GM12878 (cell line): ENCODE measurements around the gene RIC3. TPM values are rescaled to one million over a fixed set of nuclear protein-coding genes. Genes with fewer than 3 reads are reported as not detected.

Source experiments
- ATAC-seq: fragments of 200-7000 bp; cut with Tn5 transposase; 3 replicates; pipeline ENCODE4 v1.9.1; 2020; ENCODE audit warnings: mild to moderate bottlenecking, moderate library complexity
- BruUV-seq: library from RNA; stranded (reverse); fragments of 400-500 nt; replicated peaks from 2 replicates; lab custom pipeline; 2021; lab: Mats Ljungman, UMichigan
- CTCF ChIA-PET: fragments of 300-600 bp; sonication (Branson Sonifier 250); formaldehyde crosslinking; extraction: SDS; loops from one replicate; lab custom pipeline; 2021; ENCODE audit warnings: inconsistent platforms; lab: Yijun Ruan, JAX
- POLR2A ChIA-PET: fragments of 350-600 bp; formaldehyde crosslinking; extraction: SDS; loops from one replicate; lab custom pipeline; 2021; ENCODE audit warnings: inconsistent platforms; lab: Charles Lee
- RAD21 ChIA-PET: fragments of 300-600 bp; sonication (Branson Sonifier 250); formaldehyde crosslinking; loops from one replicate; lab custom pipeline; 2023; ENCODE audit warnings: antibody characterized with exemption; ENCODE audit not compliant: unreplicated experiment; lab: Charles Lee
- SMC1A ChIA-PET: fragments of 300-600 bp; sonication (Branson Sonifier 250); formaldehyde crosslinking; loops from one replicate; lab custom pipeline; 2023; ENCODE audit not compliant: unreplicated experiment, uncharacterized antibody; lab: Charles Lee
- DNase-seq: peaks from one replicate; pipeline ENCODE4 v3.0.0-alpha.2; 2011; ENCODE audit warnings: low read depth, low spot score
- FAIRE-seq: peaks from 3 replicates; lab custom pipeline; 2011; peaks lifted over from hg19 to GRCh38; lab: Jason Lieb, UNC
- H2AFZ ChIP-seq: 2 replicates; pipeline ENCODE4 v1.6.0; 2011; ENCODE audit warnings: low read depth, low read length, control low read depth; ENCODE audit not compliant: control insufficient read depth
- H3K27ac ChIP-seq: 2 replicates; pipeline ENCODE4 v1.5.1; 2011; ENCODE audit warnings: control low read depth; ENCODE audit not compliant: control insufficient read depth, insufficient read depth
- H3K27me3 ChIP-seq, 2 experiments: replicated peaks in 1 of 2; 2 replicates each; pipeline versions ENCODE4 v1.6.0 to v1.6.1; 2011; ENCODE audit warnings: low read length in 1 of 2; ENCODE audit not compliant: control insufficient read depth in 2 of 2, insufficient read depth in 2 of 2
- H3K36me3 ChIP-seq, 2 experiments: 2 replicates each; pipeline ENCODE4 v1.5.1; 2011; ENCODE audit warnings: low read length in 1 of 2; ENCODE audit not compliant: control insufficient read depth in 2 of 2, insufficient read depth in 2 of 2
- H3K4me1 ChIP-seq: 2 replicates; pipeline ENCODE4 v1.6.1; 2011; ENCODE audit warnings: mild to moderate bottlenecking, low read length, moderate library complexity, mixed read lengths; ENCODE audit not compliant: control insufficient read depth, insufficient read depth
- H3K4me2 ChIP-seq: 2 replicates; pipeline ENCODE4 v1.6.0; 2011; ENCODE audit warnings: control low read depth; ENCODE audit not compliant: control insufficient read depth, insufficient read depth
- H3K4me3 ChIP-seq: fragments of 200-600 bp; sonication (generic); 2 replicates; pipeline ENCODE4 v1.5.1; 2016
- H3K79me2 ChIP-seq: 2 replicates; pipeline ENCODE4 v1.6.0; 2011; ENCODE audit warnings: low read length; ENCODE audit not compliant: control insufficient read depth, insufficient read depth
- H3K9ac ChIP-seq: 2 replicates; pipeline ENCODE4 v1.8.0; 2011; ENCODE audit warnings: low read length, control low read depth, mixed read lengths; ENCODE audit not compliant: control insufficient read depth, insufficient read depth
- H3K9me3 ChIP-seq: replicated peaks from 3 replicates; pipeline ENCODE4 v1.5.1; 2011; ENCODE audit warnings: mild to moderate bottlenecking, low read length; ENCODE audit not compliant: control insufficient read depth, insufficient read depth
- H4K20me1 ChIP-seq: 2 replicates; pipeline ENCODE4 v1.6.0; 2011; ENCODE audit not compliant: control insufficient read depth, insufficient read depth
- BCLAF1 ChIP-seq: fragments of 450-650 bp; IDR thresholded peaks from 2 replicates; pipeline ENCODE4 v1.6.1; 2017; ENCODE audit warnings: antibody characterized with exemption, mild to moderate bottlenecking, moderate library complexity
- CBFB ChIP-seq: IDR thresholded peaks from 2 replicates; pipeline ENCODE4 v1.6.1; 2016; ENCODE audit warnings: antibody characterized with exemption, low read depth
- CREB1 ChIP-seq: IDR thresholded peaks from 2 replicates; pipeline ENCODE4 v1.6.1; 2012; ENCODE audit warnings: low read depth, mild to moderate bottlenecking, inconsistent platforms
- EED ChIP-seq: sonication (generic); IDR thresholded peaks from 2 replicates; pipeline ENCODE4 v1.6.1; 2016; ENCODE audit warnings: antibody characterized with exemption, low read depth
- HDAC6 ChIP-seq: fragments of 200-600 bp; sonication (generic); IDR thresholded peaks from one replicate; pipeline ENCODE4 v1.8.0; 2017; ENCODE audit warnings: antibody characterized with exemption; ENCODE audit not compliant: unreplicated experiment
- KAT2A ChIP-seq: conservative IDR thresholded peaks from 2 replicates; pipeline ENCODE4 v1.6.1; 2011; ENCODE audit warnings: low read depth, low read length; ENCODE audit not compliant: control insufficient read depth
- NR2C2 ChIP-seq: IDR thresholded peaks from 2 replicates; pipeline ENCODE4 v1.6.1; 2011; ENCODE audit warnings: borderline replicate concordance, low read depth; ENCODE audit not compliant: control insufficient read depth, insufficient read length
- PML ChIP-seq: IDR thresholded peaks from 2 replicates; pipeline ENCODE4 v1.6.1; 2012; ENCODE audit warnings: low read length, inconsistent platforms
- RAD51 ChIP-seq: fragments of 450-650 bp; IDR thresholded peaks from 2 replicates; pipeline ENCODE4 v1.6.1; 2016; ENCODE audit warnings: moderate library complexity, mild to moderate bottlenecking, inconsistent platforms
- SMARCA5 ChIP-seq: fragments of 450-650 bp; IDR thresholded peaks from 2 replicates; pipeline ENCODE4 v1.6.1; 2017; ENCODE audit warnings: mild to moderate bottlenecking
- TBL1XR1 ChIP-seq: IDR thresholded peaks from 2 replicates; pipeline ENCODE4 v1.6.1; 2012; ENCODE audit warnings: low read depth, low read length, improper control_type of control experiment
- WRNIP1 ChIP-seq: IDR thresholded peaks from 2 replicates; pipeline ENCODE4 v1.6.1; 2011; ENCODE audit warnings: low read depth, low read length, improper control_type of control experiment, borderline replicate concordance
- ZBED1 ChIP-seq: IDR thresholded peaks from 2 replicates; pipeline ENCODE4 v1.6.1; 2016; ENCODE audit warnings: borderline replicate concordance
- ZNF622 ChIP-seq: fragments of 450-650 bp; IDR thresholded peaks from 2 replicates; pipeline ENCODE4 v1.6.1; 2017; ENCODE audit warnings: mild to moderate bottlenecking, inconsistent platforms
- WGBS: methylation state at CpG from one replicate; pipeline ENCODE4 v1.1.6; 2016; ENCODE audit warnings: low lambda C conversion rate; ENCODE audit not compliant: insufficient replicate concordance, insufficient coverage; ENCODE audit errors: missing lambda C conversion rate; 5-methylcytosine and 5-hydroxymethylcytosine counted together
- in situ Hi-C: fragments of 300-500 bp; cut with MboI; formaldehyde crosslinking; loops from 9 replicates; pipeline ENCODE4 v1.14.3; 2018; ENCODE audit warnings: mixed read lengths
- intact Hi-C: fragments of 100-400 bp; cut with micrococcal nuclease; formaldehyde crosslinking; loops from one replicate; pipeline ENCODE4 v1.14.2; 2022; ENCODE audit not compliant: unreplicated experiment
- polyA plus RNA-seq, 11 experiments: library from polyadenylated mRNA; depleted of rRNA in 4 of 11; unstranded in 6 of 11; stranded (reverse) in 5 of 11; fragments of >200 nt; fragmentation: Nextera tagmentation in 4 of 11; fragmentation: Illumina TruSeq in 1 of 11; extraction: Ambion mirVana in 4 of 11; extraction: Trizol in 1 of 11; gene quantifications; 1 replicate in 1 of 11; 2 replicates in 10 of 11; pipeline versions ENCODE4 v1.2.1 to v1.2.3, GENCODE V29; 2011 to 2016; ENCODE audit warnings: inconsistent platforms in 2 of 11, missing spikeins in 2 of 11, low read depth in 1 of 11
- total RNA-seq, 4 experiments: library from RNA; depleted of rRNA in 3 of 4; stranded (reverse); fragments of >200 nt in 3 of 4; fragmentation: Illumina TruSeq in 1 of 4; extraction: Trizol in 1 of 4; gene quantifications; 2 replicates each; pipeline versions ENCODE4 v1.2.1 to v1.2.3, GENCODE V29; 2013 to 2021
- TF ChIP-seq, protein P1 (sequence below): fragments of 450-650 bp; IDR thresholded peaks from 2 replicates; pipeline ENCODE4 v1.6.1; 2017; ENCODE audit warnings: mild to moderate bottlenecking, low read depth, inconsistent platforms; ENCODE audit not compliant: poor library complexity, severe bottlenecking
- TF ChIP-seq, protein P2 (sequence below): fragments of 450-650 bp; IDR thresholded peaks from 2 replicates; pipeline ENCODE4 v1.6.1; 2016; ENCODE audit warnings: mild to moderate bottlenecking

Gene RIC3
- total and polyA plus RNA-seq, 10 of the 15 experiments (the other 5 are each of a cell fraction or from before 2014, with no cell fraction given): 0.90 to 8.9 (median 2.2) TPM

- in situ Hi-C loops (no loop called here), intact Hi-C loops (no loop called here)
- TF ChIP-seq HDAC6 (no peak), BCLAF1 (no peak), CBFB (no peak), CREB1 (no peak), PML (no peak), NR2C2 (no peak), SMARCA5 (no peak), RAD51 (no peak), ZNF622 (no peak), EED (no peak), ZBED1 (no peak), TBL1XR1 (no peak), WRNIP1 (no peak), KAT2A (no peak)
- TF ChIP-seq, protein P1, sequence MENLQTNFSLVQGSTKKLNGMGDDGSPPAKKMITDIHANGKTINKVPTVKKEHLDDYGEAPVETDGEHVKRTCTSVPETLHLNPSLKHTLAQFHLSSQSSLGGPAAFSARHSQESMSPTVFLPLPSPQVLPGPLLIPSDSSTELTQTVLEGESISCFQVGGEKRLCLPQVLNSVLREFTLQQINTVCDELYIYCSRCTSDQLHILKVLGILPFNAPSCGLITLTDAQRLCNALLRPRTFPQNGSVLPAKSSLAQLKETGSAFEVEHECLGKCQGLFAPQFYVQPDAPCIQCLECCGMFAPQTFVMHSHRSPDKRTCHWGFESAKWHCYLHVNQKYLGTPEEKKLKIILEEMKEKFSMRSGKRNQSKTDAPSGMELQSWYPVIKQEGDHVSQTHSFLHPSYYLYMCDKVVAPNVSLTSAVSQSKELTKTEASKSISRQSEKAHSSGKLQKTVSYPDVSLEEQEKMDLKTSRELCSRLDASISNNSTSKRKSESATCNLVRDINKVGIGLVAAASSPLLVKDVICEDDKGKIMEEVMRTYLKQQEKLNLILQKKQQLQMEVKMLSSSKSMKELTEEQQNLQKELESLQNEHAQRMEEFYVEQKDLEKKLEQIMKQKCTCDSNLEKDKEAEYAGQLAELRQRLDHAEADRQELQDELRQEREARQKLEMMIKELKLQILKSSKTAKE: no peak
- TF ChIP-seq, protein P2, sequence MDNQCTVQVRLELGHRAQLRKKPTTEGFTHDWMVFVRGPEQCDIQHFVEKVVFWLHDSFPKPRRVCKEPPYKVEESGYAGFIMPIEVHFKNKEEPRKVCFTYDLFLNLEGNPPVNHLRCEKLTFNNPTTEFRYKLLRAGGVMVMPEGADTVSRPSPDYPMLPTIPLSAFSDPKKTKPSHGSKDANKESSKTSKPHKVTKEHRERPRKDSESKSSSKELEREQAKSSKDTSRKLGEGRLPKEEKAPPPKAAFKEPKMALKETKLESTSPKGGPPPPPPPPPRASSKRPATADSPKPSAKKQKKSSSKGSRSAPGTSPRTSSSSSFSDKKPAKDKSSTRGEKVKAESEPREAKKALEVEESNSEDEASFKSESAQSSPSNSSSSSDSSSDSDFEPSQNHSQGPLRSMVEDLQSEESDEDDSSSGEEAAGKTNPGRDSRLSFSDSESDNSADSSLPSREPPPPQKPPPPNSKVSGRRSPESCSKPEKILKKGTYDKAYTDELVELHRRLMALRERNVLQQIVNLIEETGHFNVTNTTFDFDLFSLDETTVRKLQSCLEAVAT: no peak
These were observed 82.3 kb downstream of the RIC3 start for GRCh38 chr11:8086571-8086970.

More at GRCh38 chr11:8086571-8086970, 82.3 kb downstream of the RIC3 start:
- peaks cover 5 to 11% of the 10 kb centered on the region in 2 experiments for H3K27me3 ChIP-seq
- H3K4me2 ChIP-seq: no peak overlapping the region
- ChIA-PET CTCF (interaction anchor here (0.6 to 6.5 kb wide), 5 partner anchors 13 to 499 kb away, joined by 3 to 53 read pairs (median 3); no protein-coding TSS in a partner anchor), POLR2A (no interaction called here), SMC1A (interaction anchor here (1.5 kb wide), 2 partner anchors 13 to 80 kb away, joined by 4 to 5 read pairs; no protein-coding TSS in a partner anchor), RAD21 (interaction anchor here (1.4 kb wide), 1 partner anchor 13 kb away, joined by 5 read pairs; no protein-coding TSS in a partner anchor)
- H3K36me3 ChIP-seq: no peaks in the 10 kb centered on the region
- H3K9ac ChIP-seq: no peak overlapping the region
- WGBS: 19% methylated on average over 7 of the region's 7 CpGs
- H3K79me2 ChIP-seq: no peaks in the 10 kb centered on the region
- H3K4me1 ChIP-seq: no peaks in the 10 kb centered on the region
- ATAC-seq: no peak
- no peak overlapping the region for H3K27ac ChIP-seq
- H4K20me1 ChIP-seq: no peaks in the 10 kb centered on the region
- no peak for FAIRE-seq
- no peak for DNase-seq
- no peak overlapping the region for H2AFZ ChIP-seq
- no TSS peak for BruUV-seq
- no peak overlapping the region for H3K4me3 ChIP-seq
- H3K9me3 ChIP-seq: no peaks in the 10 kb centered on the region
